GM12878 (cell line): ENCODE data around the gene MSI2.

ENCODE experiments used
- CTCF ChIP-seq, 3 experiments: IDR thresholded peaks in 2 of 3; conservative IDR thresholded peaks in 1 of 3; 2 replicates each; pipeline ENCODE4 v1.5.1; 2011; ENCODE audit warnings: low read depth in 3 of 3, low read length in 3 of 3, mild to moderate bottlenecking in 3 of 3, control low read depth in 2 of 3, moderate library complexity in 2 of 3, inconsistent platforms in 1 of 3, mixed read lengths in 1 of 3; ENCODE audit not compliant: control insufficient read depth in 2 of 3, insufficient read depth in 1 of 3; ENCODE audit errors: extremely low read depth in 1 of 3
- RBBP5 ChIP-seq: fragments of 200-600 bp; sonication (generic); conservative IDR thresholded peaks from 2 replicates; pipeline ENCODE4 v1.6.1; 2016

- TF ChIP-seq CTCF (IDR thresholded peaks at IDR 0.05 in 2 of 3, conservative IDR thresholded peaks at IDR 0.05 in 1 of 3; ENCODE audit: control insufficient read depth in 2 of 3, extremely low read depth in 1 of 3, insufficient read depth in 1 of 3, low read depth in 3 of 3, low read length in 3 of 3) = no peak
- no peak for TF ChIP-seq RBBP5
These were observed 188.5 kb downstream of the MSI2 start for GRCh38 chr17:57444682-57445450.
